Hepatocyte (in vitro differentiated cells): ENCODE measurements around the gene SRRT.
A peak's percentile ranks its signal among the peaks of the same experiment; 100 is the strongest.

Experiments
- CTCF ChIP-seq: fragments of 200-600 bp; sonication (generic); IDR thresholded peaks from 2 replicates; pipeline ENCODE4 v1.5.1; 2016; ENCODE audit warnings: antibody characterized with exemption, mild to moderate bottlenecking; ENCODE audit not compliant: poor library complexity
- EZH2 ChIP-seq: fragments of 200-600 bp; sonication (generic); IDR thresholded peaks from 2 replicates; pipeline ENCODE4 v1.6.1; 2016; ENCODE audit warnings: antibody characterized with exemption, mild to moderate bottlenecking, borderline replicate concordance

GRCh38 chr7:100895956-100896731, 21.2 kb downstream of the SRRT start:
- TF ChIP-seq CTCF (no peak), EZH2 (peak; percentile 78)
